H1 (cell line): ENCODE measurements around the gene LGALS16. TPM values are rescaled to one million over a fixed set of nuclear protein-coding genes. Genes with fewer than 3 reads are reported as not detected.

ENCODE experiments used
- GTF2F1 ChIP-seq: IDR thresholded peaks from 2 replicates; pipeline ENCODE4 v1.6.1; 2012; ENCODE audit warnings: low read depth, low read length, improper control_type of control experiment, borderline replicate concordance
- KDM1A ChIP-seq: fragments of 200-600, 300-600 bp; sonication (generic); IDR thresholded peaks from 2 replicates; pipeline ENCODE4 v1.7.1; 2016; ENCODE audit warnings: mild to moderate bottlenecking, low read length, borderline replicate concordance
- SAP30 ChIP-seq: fragments of 300-600 bp; sonication (generic); IDR thresholded peaks from 2 replicates; pipeline ENCODE4 v1.7.1; 2012; ENCODE audit warnings: low read length, moderate library complexity, mild to moderate bottlenecking, inconsistent platforms; ENCODE audit not compliant: insufficient read depth, insufficient replicate concordance
- SP1 ChIP-seq: IDR thresholded peaks from 2 replicates; pipeline ENCODE4 v1.6.1; 2011; ENCODE audit warnings: low read depth, low read length
- polyA plus RNA-seq, 7 experiments: library from polyadenylated mRNA; depleted of rRNA in 3 of 7; stranded (reverse) in 5 of 7; unstranded in 2 of 7; fragments of >200 nt in 5 of 7; fragments of 200-250 nt in 2 of 7; gene quantifications; 1 replicate in 5 of 7; 2 replicates in 1 of 7; 4 replicates in 1 of 7; pipeline versions ENCODE4 v1.2.1 to v1.2.3, GENCODE V29; 2011 to 2013; ENCODE audit warnings: missing spikeins in 2 of 7, mixed read lengths in 2 of 7
- total RNA-seq: library from RNA; stranded (reverse); fragmentation: NEBNext Ultra II Directional; extraction: Animal tissue kit (Norgen Biotek cat#: 25700); gene quantifications from 2 replicates; pipeline ENCODE4 v1.2.1, GENCODE V29; 2021
- TF ChIP-seq, protein P1 (sequence below): fragments of 300-600 bp; sonication (generic); IDR thresholded peaks from 2 replicates; pipeline ENCODE4 v1.7.1; 2012; ENCODE audit warnings: low read length, moderate library complexity, mild to moderate bottlenecking, inconsistent platforms; ENCODE audit not compliant: insufficient replicate concordance
- TF ChIP-seq, protein P2 (sequence below), 3 experiments: IDR thresholded peaks; 1 replicate in 2 of 3; 2 replicates in 1 of 3; pipeline versions ENCODE4 v1.5.1 to v1.6.1; 2011; ENCODE audit warnings: low read length in 3 of 3, mild to moderate bottlenecking in 3 of 3, inconsistent platforms in 2 of 3, low read depth in 1 of 3, moderate library complexity in 1 of 3; ENCODE audit not compliant: insufficient read depth in 1 of 3; ENCODE audit errors: control extremely low read depth in 1 of 3
- TF ChIP-seq, protein P3 (sequence below): IDR thresholded peaks from 2 replicates; pipeline ENCODE4 v1.6.1; 2012; ENCODE audit warnings: inconsistent platforms

Gene LGALS16
- total and polyA plus RNA-seq, 2 of the 8 experiments (the other 6 are each of a cell fraction or from before 2014, with no cell fraction given), result not detected

DNA sequence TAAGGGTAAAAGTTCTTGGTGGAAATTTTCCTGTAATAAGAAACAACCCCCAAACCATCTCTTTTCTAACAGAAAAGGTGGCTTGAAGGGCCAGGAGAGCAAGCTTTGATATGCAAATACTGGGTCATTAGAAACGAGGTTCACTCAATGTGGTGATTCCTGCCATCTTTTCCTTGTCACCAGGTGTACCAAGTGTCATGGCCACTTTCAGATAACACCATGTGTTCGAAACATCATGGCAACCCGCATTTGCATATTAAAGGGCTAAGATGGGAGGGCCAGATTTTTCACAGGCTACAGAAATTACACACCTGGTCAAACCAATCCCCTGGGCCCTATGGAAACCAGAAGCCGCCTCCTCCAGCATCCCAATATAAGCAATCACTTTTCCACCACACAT, 15.3 kb downstream of the LGALS16 start (continued):
- TF ChIP-seq, protein P1, sequence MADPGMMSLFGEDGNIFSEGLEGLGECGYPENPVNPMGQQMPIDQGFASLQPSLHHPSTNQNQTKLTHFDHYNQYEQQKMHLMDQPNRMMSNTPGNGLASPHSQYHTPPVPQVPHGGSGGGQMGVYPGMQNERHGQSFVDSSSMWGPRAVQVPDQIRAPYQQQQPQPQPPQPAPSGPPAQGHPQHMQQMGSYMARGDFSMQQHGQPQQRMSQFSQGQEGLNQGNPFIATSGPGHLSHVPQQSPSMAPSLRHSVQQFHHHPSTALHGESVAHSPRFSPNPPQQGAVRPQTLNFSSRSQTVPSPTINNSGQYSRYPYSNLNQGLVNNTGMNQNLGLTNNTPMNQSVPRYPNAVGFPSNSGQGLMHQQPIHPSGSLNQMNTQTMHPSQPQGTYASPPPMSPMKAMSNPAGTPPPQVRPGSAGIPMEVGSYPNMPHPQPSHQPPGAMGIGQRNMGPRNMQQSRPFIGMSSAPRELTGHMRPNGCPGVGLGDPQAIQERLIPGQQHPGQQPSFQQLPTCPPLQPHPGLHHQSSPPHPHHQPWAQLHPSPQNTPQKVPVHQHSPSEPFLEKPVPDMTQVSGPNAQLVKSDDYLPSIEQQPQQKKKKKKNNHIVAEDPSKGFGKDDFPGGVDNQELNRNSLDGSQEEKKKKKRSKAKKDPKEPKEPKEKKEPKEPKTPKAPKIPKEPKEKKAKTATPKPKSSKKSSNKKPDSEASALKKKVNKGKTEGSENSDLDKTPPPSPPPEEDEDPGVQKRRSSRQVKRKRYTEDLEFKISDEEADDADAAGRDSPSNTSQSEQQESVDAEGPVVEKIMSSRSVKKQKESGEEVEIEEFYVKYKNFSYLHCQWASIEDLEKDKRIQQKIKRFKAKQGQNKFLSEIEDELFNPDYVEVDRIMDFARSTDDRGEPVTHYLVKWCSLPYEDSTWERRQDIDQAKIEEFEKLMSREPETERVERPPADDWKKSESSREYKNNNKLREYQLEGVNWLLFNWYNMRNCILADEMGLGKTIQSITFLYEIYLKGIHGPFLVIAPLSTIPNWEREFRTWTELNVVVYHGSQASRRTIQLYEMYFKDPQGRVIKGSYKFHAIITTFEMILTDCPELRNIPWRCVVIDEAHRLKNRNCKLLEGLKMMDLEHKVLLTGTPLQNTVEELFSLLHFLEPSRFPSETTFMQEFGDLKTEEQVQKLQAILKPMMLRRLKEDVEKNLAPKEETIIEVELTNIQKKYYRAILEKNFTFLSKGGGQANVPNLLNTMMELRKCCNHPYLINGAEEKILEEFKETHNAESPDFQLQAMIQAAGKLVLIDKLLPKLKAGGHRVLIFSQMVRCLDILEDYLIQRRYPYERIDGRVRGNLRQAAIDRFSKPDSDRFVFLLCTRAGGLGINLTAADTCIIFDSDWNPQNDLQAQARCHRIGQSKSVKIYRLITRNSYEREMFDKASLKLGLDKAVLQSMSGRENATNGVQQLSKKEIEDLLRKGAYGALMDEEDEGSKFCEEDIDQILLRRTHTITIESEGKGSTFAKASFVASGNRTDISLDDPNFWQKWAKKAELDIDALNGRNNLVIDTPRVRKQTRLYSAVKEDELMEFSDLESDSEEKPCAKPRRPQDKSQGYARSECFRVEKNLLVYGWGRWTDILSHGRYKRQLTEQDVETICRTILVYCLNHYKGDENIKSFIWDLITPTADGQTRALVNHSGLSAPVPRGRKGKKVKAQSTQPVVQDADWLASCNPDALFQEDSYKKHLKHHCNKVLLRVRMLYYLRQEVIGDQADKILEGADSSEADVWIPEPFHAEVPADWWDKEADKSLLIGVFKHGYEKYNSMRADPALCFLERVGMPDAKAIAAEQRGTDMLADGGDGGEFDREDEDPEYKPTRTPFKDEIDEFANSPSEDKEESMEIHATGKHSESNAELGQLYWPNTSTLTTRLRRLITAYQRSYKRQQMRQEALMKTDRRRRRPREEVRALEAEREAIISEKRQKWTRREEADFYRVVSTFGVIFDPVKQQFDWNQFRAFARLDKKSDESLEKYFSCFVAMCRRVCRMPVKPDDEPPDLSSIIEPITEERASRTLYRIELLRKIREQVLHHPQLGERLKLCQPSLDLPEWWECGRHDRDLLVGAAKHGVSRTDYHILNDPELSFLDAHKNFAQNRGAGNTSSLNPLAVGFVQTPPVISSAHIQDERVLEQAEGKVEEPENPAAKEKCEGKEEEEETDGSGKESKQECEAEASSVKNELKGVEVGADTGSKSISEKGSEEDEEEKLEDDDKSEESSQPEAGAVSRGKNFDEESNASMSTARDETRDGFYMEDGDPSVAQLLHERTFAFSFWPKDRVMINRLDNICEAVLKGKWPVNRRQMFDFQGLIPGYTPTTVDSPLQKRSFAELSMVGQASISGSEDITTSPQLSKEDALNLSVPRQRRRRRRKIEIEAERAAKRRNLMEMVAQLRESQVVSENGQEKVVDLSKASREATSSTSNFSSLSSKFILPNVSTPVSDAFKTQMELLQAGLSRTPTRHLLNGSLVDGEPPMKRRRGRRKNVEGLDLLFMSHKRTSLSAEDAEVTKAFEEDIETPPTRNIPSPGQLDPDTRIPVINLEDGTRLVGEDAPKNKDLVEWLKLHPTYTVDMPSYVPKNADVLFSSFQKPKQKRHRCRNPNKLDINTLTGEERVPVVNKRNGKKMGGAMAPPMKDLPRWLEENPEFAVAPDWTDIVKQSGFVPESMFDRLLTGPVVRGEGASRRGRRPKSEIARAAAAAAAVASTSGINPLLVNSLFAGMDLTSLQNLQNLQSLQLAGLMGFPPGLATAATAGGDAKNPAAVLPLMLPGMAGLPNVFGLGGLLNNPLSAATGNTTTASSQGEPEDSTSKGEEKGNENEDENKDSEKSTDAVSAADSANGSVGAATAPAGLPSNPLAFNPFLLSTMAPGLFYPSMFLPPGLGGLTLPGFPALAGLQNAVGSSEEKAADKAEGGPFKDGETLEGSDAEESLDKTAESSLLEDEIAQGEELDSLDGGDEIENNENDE, result no peak
- TF ChIP-seq KDM1A, result no peak
- TF ChIP-seq, protein P2, sequence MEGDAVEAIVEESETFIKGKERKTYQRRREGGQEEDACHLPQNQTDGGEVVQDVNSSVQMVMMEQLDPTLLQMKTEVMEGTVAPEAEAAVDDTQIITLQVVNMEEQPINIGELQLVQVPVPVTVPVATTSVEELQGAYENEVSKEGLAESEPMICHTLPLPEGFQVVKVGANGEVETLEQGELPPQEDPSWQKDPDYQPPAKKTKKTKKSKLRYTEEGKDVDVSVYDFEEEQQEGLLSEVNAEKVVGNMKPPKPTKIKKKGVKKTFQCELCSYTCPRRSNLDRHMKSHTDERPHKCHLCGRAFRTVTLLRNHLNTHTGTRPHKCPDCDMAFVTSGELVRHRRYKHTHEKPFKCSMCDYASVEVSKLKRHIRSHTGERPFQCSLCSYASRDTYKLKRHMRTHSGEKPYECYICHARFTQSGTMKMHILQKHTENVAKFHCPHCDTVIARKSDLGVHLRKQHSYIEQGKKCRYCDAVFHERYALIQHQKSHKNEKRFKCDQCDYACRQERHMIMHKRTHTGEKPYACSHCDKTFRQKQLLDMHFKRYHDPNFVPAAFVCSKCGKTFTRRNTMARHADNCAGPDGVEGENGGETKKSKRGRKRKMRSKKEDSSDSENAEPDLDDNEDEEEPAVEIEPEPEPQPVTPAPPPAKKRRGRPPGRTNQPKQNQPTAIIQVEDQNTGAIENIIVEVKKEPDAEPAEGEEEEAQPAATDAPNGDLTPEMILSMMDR (IDR thresholded peaks at IDR 0.05; ENCODE audit: control extremely low read depth in 1 of 3, insufficient read depth in 1 of 3, low read depth in 1 of 3, low read length in 3 of 3), result no peak
- no peak for TF ChIP-seq SAP30
- no peak for TF ChIP-seq SP1
- TF ChIP-seq, protein P3, sequence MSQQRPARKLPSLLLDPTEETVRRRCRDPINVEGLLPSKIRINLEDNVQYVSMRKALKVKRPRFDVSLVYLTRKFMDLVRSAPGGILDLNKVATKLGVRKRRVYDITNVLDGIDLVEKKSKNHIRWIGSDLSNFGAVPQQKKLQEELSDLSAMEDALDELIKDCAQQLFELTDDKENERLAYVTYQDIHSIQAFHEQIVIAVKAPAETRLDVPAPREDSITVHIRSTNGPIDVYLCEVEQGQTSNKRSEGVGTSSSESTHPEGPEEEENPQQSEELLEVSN, result no peak; the same call in 1 of the 2 replicates
- TF ChIP-seq GTF2F1, result no peak
